ENCODE data around the gene GRM7.

DNA sequence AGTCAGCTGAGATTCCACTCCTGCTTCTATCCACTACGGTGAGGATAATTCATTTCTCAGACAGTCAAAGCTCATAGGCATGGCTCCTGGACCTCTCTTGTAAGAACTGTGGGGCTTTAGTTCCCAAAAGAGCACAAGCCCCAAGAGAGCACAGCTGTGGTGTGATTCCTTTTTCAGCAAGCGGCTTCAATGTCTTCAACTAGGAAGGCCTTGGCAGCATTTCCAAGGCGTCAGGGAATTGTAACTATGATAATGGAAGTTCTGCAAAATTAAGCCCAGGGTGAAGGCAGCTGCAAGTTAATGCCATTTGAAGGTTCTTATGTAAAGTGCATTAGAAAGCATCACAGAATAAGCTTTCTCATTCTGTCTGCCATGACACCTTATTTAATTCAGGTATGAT, 657.1 kb downstream of the GRM7 start:
- TF ChIP-seq, protein P1, sequence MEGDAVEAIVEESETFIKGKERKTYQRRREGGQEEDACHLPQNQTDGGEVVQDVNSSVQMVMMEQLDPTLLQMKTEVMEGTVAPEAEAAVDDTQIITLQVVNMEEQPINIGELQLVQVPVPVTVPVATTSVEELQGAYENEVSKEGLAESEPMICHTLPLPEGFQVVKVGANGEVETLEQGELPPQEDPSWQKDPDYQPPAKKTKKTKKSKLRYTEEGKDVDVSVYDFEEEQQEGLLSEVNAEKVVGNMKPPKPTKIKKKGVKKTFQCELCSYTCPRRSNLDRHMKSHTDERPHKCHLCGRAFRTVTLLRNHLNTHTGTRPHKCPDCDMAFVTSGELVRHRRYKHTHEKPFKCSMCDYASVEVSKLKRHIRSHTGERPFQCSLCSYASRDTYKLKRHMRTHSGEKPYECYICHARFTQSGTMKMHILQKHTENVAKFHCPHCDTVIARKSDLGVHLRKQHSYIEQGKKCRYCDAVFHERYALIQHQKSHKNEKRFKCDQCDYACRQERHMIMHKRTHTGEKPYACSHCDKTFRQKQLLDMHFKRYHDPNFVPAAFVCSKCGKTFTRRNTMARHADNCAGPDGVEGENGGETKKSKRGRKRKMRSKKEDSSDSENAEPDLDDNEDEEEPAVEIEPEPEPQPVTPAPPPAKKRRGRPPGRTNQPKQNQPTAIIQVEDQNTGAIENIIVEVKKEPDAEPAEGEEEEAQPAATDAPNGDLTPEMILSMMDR (IDR thresholded peaks at IDR 0.05) = no peak
- TF ChIP-seq POLR2A (IDR thresholded peaks at IDR 0.05; ENCODE audit: low read depth) = no peak
- no peak for TF ChIP-seq POLR2AphosphoS5 (IDR thresholded peaks at IDR 0.05)

Measured in esophagus muscularis mucosa (tissue), 3 donors.